WTC11 (cell line): ENCODE results near the gene FBXL12.

ENCODE experiments used
- ATF1 ChIP-seq: sonication (generic); formaldehyde crosslinking; IDR thresholded peaks from 2 replicates; pipeline ENCODE4 v1.8.1; 2023; ENCODE audit warnings: mild to moderate bottlenecking, moderate library complexity, missing genetic modification reagents
- ESRRA ChIP-seq: sonication (generic); formaldehyde crosslinking; IDR thresholded peaks from 2 replicates; pipeline ENCODE4 v1.8.1; 2022; ENCODE audit warnings: mild to moderate bottlenecking, missing genetic modification reagents, borderline replicate concordance
- TEAD4 ChIP-seq: sonication (generic); formaldehyde crosslinking; IDR thresholded peaks from 2 replicates; pipeline ENCODE4 v1.8.0; 2022; ENCODE audit warnings: mild to moderate bottlenecking, missing genetic modification reagents
- ZNF416 ChIP-seq: fragments of 250-450 bp; sonication (Bioruptor Pico); IDR thresholded peaks from 2 replicates; pipeline ENCODE4 v1.9.0; 2021; ENCODE audit warnings: mild to moderate bottlenecking, inconsistent platforms
- TF ChIP-seq, protein P1 (sequence below): sonication (generic); formaldehyde crosslinking; IDR thresholded peaks from 2 replicates; pipeline ENCODE4 v1.8.1; 2023; ENCODE audit warnings: mild to moderate bottlenecking, moderate library complexity, missing genetic modification reagents
- TF ChIP-seq, protein P2 (sequence below): sonication (generic); formaldehyde crosslinking; IDR thresholded peaks from 2 replicates; pipeline ENCODE4 v1.8.1; 2023; ENCODE audit warnings: mild to moderate bottlenecking, missing genetic modification reagents, moderate library complexity
- TF ChIP-seq, protein P3 (sequence below): fragments of 200-600 bp; IDR thresholded peaks from 2 replicates; pipeline ENCODE4 v1.8.0; 2022; ENCODE audit warnings: antibody characterized with exemption
- TF ChIP-seq, protein P4 (sequence below): sonication (generic); formaldehyde crosslinking; conservative IDR thresholded peaks from 2 replicates; pipeline ENCODE4 v1.8.1; 2022; ENCODE audit warnings: mild to moderate bottlenecking, missing genetic modification reagents
- TF ChIP-seq, protein P5 (sequence below): sonication (generic); formaldehyde crosslinking; IDR thresholded peaks from 2 replicates; pipeline ENCODE4 v1.8.1; 2023; ENCODE audit warnings: mild to moderate bottlenecking, missing genetic modification reagents, moderate library complexity

DNA sequence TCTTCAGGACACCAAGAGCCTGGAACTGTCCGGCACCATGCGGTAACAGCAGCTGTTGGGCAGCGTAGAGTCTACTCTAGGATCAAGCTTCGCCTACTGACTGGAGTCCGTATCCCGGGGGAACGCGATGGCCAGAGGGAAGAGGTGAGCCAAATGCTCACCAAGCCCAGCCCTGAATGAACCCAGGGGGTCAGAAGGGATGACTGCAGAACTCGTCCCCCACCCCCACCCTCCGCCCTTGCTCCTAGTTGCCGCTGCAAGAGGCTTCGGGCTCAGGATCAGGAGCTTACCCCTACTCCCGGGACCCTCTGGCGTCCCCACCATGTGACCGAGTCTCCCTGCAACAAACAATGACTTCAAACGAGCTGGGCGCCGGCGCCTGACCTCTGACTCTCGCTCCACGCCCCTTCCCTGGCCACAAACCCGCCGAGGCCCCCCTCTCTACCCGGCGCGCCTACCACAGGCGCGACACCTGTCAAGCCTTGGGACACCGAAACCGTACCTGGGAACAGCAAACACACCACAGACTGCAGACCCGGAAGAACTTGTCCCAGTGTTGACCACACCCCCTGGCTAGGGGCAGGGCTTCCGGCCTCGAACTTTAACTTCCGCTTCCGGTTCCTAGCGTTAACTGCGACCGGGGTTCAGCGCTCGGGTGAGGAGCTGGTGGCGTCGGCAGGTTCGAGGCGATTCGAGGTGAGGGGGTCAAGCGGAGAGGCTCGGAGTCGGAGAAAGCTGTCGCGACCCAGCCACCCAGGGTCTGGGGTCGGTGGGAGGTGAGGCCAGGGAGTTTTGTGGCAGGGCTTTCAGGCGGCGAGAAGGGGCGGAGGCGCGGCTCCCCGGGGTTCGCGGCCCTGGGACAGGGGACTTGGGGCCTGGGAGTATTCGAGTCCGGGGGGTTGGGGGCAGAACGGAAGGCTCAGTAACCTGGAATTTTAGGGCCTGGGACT, 8.7 kb upstream of the FBXL12 start, which contains the start of gene UBL5:
- TF ChIP-seq, protein P1, sequence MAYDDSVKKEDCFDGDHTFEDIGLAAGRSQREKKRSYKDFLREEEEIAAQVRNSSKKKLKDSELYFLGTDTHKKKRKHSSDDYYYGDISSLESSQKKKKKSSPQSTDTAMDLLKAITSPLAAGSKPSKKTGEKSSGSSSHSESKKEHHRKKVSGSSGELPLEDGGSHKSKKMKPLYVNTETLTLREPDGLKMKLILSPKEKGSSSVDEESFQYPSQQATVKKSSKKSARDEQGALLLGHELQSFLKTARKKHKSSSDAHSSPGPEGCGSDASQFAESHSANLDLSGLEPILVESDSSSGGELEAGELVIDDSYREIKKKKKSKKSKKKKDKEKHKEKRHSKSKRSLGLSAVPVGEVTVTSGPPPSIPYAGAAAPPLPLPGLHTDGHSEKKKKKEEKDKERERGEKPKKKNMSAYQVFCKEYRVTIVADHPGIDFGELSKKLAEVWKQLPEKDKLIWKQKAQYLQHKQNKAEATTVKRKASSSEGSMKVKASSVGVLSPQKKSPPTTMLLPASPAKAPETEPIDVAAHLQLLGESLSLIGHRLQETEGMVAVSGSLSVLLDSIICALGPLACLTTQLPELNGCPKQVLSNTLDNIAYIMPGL (CRISPR knock-in tag) = peak; percentile 58; the same call in 1 of the 2 replicates
- no peak for TF ChIP-seq ESRRA
- TF ChIP-seq, protein P2, sequence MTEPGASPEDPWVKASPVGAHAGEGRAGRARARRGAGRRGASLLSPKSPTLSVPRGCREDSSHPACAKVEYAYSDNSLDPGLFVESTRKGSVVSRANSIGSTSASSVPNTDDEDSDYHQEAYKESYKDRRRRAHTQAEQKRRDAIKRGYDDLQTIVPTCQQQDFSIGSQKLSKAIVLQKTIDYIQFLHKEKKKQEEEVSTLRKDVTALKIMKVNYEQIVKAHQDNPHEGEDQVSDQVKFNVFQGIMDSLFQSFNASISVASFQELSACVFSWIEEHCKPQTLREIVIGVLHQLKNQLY (CRISPR knock-in tag) = no peak
- TF ChIP-seq, protein P3, sequence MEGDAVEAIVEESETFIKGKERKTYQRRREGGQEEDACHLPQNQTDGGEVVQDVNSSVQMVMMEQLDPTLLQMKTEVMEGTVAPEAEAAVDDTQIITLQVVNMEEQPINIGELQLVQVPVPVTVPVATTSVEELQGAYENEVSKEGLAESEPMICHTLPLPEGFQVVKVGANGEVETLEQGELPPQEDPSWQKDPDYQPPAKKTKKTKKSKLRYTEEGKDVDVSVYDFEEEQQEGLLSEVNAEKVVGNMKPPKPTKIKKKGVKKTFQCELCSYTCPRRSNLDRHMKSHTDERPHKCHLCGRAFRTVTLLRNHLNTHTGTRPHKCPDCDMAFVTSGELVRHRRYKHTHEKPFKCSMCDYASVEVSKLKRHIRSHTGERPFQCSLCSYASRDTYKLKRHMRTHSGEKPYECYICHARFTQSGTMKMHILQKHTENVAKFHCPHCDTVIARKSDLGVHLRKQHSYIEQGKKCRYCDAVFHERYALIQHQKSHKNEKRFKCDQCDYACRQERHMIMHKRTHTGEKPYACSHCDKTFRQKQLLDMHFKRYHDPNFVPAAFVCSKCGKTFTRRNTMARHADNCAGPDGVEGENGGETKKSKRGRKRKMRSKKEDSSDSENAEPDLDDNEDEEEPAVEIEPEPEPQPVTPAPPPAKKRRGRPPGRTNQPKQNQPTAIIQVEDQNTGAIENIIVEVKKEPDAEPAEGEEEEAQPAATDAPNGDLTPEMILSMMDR = no peak
- TF ChIP-seq, protein P4, sequence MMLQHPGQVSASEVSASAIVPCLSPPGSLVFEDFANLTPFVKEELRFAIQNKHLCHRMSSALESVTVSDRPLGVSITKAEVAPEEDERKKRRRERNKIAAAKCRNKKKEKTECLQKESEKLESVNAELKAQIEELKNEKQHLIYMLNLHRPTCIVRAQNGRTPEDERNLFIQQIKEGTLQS (CRISPR knock-in tag) = no peak
- TF ChIP-seq ATF1 (CRISPR knock-in tag) = no peak
- TF ChIP-seq, protein P5, sequence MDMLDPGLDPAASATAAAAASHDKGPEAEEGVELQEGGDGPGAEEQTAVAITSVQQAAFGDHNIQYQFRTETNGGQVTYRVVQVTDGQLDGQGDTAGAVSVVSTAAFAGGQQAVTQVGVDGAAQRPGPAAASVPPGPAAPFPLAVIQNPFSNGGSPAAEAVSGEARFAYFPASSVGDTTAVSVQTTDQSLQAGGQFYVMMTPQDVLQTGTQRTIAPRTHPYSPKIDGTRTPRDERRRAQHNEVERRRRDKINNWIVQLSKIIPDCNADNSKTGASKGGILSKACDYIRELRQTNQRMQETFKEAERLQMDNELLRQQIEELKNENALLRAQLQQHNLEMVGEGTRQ (CRISPR knock-in tag) = peak; percentile 76
- TF ChIP-seq TEAD4 (CRISPR knock-in tag) = no peak
- no peak for TF ChIP-seq ZNF416 (CRISPR knock-in tag)
